ENCODE data around the gene TOM1. TPM values are rescaled to one million over a fixed set of nuclear protein-coding genes. Genes with fewer than 3 reads are reported as not detected.

TOM1 gene
- total and polyA plus RNA-seq, 2 of the 13 experiments (the other 11 are each of a cell fraction or from before 2014, with no cell fraction given), result 30.8 to 87.3 TPM

DNA sequence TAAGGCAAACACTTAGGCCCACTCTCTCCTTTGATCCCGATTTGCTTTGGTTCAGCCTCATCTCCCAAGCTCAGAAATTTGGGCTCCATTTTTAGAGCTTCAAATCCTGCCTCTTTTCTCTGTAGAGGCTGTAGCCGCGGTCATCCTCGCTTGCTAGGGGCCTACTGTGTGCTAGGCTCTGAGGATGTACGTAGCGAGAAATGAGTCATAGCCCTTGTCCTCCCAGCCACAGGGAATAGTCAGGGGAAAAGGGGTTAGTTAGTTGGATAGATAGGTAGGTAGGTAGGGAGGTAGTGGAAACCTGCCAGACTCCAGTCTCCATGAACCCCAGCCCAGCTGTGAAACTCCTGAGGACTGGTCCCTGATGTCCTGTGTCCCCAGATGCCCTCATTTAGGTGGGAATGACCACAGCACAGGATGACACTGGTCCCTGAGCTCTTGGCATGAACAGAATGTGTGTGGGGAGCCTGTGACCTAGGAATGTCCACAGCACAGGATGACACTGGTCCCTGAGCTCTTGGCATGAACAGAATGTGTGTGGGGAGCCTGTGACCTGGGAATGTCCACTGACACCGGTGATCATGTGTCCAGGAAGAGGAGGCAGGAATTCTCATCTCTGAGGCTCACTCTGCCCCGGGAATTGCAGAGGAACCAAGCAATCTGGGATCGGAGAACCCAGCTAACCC, 59.8 kb downstream of the TOM1 start:
- ATAC-seq (peak; percentile 43), FAIRE-seq (no peak), DNase-seq (ENCODE audit: low spot score) (no peak)
- Histone ChIP-seq H3K27me3 (ENCODE audit: control insufficient read depth in 1 of 2, insufficient read depth in 2 of 2, low read length in 2 of 2) (no peaks in the 10 kb centered on the region; a peak in 2 of 5 replicates), H3K4me2 (ENCODE audit: low read depth, low read length) (peak overlapping the region; percentile 32; the same call in 1 of the 2 replicates), H3K4me3 (replicated peaks in 1 of 3; ENCODE audit: insufficient read depth in 1 of 3, low read depth in 2 of 3, low read length in 3 of 3) (peak overlapping the region in 1 of 3 experiments; percentile 19; a peak in 1 of 6 replicates), H2AFZ (ENCODE audit: low read length) (no peak overlapping the region), H3K4me1 (ENCODE audit: insufficient read depth, low read length) (peaks cover 83% of the 10 kb centered on the region), H3K9ac (ENCODE audit: insufficient read depth, low read depth, low read length) (no peak overlapping the region), H3K36me3 (replicated peaks in 1 of 2; ENCODE audit: control insufficient read depth in 1 of 2, insufficient read depth in 2 of 2, low read length in 2 of 2) (no peaks in the 10 kb centered on the region), H4K20me1 (ENCODE audit: insufficient read depth, low read length) (no peaks in the 10 kb centered on the region), H3K27ac (ENCODE audit: extremely low read length, insufficient read depth, low read length) (no peak overlapping the region), H3K9me3 (ENCODE audit: low read length) (no peaks in the 10 kb centered on the region), H3K79me2 (ENCODE audit: insufficient read depth, low read length) (no peaks in the 10 kb centered on the region)
- TF ChIP-seq ZNF703 (CRISPR knock-in tag; IDR thresholded peaks at IDR 0.05; ENCODE audit: borderline replicate concordance) (no peak), HMGXB4 (CRISPR knock-in tag; IDR thresholded peaks at IDR 0.05; ENCODE audit: borderline replicate concordance in 1 of 2, low read depth in 1 of 2) (no peak), ZKSCAN1 (IDR thresholded peaks at IDR 0.05; ENCODE audit: low read length) (peak; percentile 89), FOSL2 (CRISPR knock-in tag; IDR thresholded peaks at IDR 0.05) (peak; percentile 63), RXRA (CRISPR knock-in tag; IDR thresholded peaks at IDR 0.05) (0 out of 2 replicates have a peak, but pooled peaks have one; percentile 22), SALL1 (CRISPR knock-in tag; IDR thresholded peaks at IDR 0.05) (0 out of 2 replicates have a peak, but pooled peaks have one; percentile 9)
- TF ChIP-seq, protein P1, sequence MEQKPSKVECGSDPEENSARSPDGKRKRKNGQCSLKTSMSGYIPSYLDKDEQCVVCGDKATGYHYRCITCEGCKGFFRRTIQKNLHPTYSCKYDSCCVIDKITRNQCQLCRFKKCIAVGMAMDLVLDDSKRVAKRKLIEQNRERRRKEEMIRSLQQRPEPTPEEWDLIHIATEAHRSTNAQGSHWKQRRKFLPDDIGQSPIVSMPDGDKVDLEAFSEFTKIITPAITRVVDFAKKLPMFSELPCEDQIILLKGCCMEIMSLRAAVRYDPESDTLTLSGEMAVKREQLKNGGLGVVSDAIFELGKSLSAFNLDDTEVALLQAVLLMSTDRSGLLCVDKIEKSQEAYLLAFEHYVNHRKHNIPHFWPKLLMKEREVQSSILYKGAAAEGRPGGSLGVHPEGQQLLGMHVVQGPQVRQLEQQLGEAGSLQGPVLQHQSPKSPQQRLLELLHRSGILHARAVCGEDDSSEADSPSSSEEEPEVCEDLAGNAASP (CRISPR knock-in tag; IDR thresholded peaks at IDR 0.05; ENCODE audit: borderline replicate concordance), result peak; percentile 60; the same call in 1 of the 2 replicates
- TF ChIP-seq, protein P2, sequence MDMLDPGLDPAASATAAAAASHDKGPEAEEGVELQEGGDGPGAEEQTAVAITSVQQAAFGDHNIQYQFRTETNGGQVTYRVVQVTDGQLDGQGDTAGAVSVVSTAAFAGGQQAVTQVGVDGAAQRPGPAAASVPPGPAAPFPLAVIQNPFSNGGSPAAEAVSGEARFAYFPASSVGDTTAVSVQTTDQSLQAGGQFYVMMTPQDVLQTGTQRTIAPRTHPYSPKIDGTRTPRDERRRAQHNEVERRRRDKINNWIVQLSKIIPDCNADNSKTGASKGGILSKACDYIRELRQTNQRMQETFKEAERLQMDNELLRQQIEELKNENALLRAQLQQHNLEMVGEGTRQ (IDR thresholded peaks at IDR 0.05; ENCODE audit: low read depth, low read length), result no peak
- TF ChIP-seq, protein P2 (CRISPR knock-in tag; IDR thresholded peaks at IDR 0.05; ENCODE audit: borderline replicate concordance), result no peak
- no TSS peak for BruUV-seq (replicated peaks)
- in situ Hi-C loops (cut with HindIII; ENCODE audit: extremely low pct_ligation_motif_present, low pct_unique_long_range_greater_than_20kb), result no loop called here
- WGBS (ENCODE audit: low lambda C conversion rate), result 27% methylated on average over 9 of the region's 9 CpGs
- intact Hi-C loops (cut with micrococcal nuclease; ENCODE audit: unreplicated experiment), result no loop called here
- ChIA-PET CTCF (ENCODE audit: low intra/inter-chr PET ratio, low total read pairs) (no interaction called here), POLR2A (no interaction called here)
